ENCODE measurements around the gene IYD.

DNA sequence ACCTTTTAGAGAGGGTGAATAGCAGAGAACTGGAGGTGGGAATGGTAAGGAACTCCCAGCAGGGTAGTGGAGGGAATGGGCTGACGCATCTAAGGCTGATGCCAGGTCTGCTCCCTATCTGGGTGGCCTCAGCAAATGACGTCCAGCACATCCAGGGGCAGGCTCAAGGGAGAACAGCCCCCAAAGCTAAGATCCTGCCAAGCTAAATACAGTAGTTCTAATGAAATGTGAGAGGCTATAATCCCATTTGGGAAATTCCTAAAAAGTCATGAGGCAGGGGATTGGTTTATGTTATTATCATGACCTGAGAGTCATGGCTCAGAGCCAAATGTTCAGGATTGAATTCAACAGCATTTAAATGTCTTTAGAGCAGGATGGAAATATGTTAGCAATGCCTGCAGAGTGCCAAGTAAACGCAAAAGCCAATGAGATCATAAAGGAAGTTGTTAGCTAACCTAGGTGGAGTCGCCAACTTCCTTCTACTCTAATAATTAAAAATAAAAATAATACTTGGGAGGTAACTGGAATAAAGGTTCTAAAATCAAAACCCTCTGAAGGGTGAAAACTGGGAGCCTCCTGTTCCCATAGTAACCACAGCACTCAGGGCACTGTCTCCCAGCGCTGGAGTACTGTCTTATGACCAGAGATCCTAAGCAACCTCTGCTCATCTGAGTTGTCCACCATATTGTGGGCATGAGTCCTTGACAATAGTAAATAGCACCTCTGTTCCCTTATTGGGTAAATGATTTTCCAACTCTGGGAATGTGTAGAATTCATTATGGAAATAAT, 34.8 kb downstream of the IYD start:
- TF ChIP-seq POLR2A (IDR thresholded peaks at IDR 0.05): no peak
- TF ChIP-seq, protein P1, sequence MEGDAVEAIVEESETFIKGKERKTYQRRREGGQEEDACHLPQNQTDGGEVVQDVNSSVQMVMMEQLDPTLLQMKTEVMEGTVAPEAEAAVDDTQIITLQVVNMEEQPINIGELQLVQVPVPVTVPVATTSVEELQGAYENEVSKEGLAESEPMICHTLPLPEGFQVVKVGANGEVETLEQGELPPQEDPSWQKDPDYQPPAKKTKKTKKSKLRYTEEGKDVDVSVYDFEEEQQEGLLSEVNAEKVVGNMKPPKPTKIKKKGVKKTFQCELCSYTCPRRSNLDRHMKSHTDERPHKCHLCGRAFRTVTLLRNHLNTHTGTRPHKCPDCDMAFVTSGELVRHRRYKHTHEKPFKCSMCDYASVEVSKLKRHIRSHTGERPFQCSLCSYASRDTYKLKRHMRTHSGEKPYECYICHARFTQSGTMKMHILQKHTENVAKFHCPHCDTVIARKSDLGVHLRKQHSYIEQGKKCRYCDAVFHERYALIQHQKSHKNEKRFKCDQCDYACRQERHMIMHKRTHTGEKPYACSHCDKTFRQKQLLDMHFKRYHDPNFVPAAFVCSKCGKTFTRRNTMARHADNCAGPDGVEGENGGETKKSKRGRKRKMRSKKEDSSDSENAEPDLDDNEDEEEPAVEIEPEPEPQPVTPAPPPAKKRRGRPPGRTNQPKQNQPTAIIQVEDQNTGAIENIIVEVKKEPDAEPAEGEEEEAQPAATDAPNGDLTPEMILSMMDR (IDR thresholded peaks at IDR 0.05): no peak

Measured in ovary (tissue), 3 donors.